ENCODE data around the gene SCARF2.
A peak's percentile ranks its signal among the peaks of the same experiment; 100 is the strongest.
"Not testable (repeated sequence)": the region's sequence is repeated elsewhere in the genome, so short reads cannot be mapped to it uniquely, and the experiment has no call there.

Gene SCARF2

DNA sequence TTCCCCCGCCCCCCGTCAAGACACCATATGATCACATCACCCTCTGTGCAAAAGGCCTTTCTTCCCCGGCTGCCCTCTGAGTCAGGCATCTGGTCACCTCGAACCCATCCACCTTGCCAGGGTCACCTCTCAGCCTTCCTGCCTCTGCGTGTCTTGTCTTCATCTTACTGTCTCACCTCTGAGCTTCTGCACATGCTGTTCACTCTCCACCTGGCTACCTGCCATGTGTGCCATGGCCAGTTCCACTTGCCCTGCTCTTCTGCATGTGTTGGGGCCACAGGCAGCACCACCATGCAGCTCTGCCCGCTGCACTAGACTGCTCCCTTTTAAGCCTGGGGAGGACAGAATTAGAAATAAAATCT is 33.9 kb downstream of the SCARF2 start:
- no peak for DNase-seq
- in situ Hi-C loops (cut with HindIII; ENCODE audit: low pct_ligation_motif_present, low pct_unique_long_range_greater_than_20kb, low sequenced_read_pairs), result no loop called here

DNA sequence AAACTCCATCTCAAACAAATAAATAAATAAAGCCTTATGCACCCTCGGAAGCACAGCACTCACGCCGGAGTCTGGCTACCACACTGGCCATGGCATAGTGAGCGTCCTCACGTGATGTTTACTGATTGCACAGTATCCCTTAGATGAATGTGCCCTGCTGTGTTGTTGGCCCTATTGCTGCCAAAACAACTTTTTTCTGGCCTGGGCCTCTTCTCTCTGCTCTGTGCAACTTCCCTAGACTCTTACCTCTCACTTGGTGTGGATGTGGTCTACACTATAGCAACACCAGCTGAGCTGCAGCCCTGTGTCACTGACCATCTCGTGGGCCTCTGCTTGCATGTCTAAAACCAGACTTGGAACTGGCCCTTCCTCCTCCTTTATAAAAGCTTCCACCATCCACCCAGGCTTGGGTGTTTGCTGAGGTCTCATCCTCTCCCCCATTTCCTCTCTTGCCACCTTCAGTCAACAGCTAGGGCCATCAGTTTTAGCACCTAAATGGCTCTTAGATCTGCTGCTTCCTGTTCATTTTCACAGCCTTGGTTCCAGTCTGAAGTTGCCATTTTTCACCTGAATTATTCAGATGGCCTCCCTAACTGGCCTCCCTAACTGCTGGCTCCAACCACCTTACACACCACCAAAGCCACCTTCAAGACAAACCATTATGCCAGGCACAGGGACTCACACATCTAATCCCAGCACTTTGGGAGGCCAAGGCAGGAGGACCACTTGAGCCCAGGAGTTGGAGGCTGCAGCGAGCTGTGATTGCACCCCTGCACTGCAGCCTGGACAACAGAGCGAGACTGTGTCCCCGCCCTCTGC is 34.5 kb downstream of the SCARF2 start:
- in situ Hi-C loops (cut with HindIII; ENCODE audit: low pct_ligation_motif_present, low pct_unique_long_range_greater_than_20kb, low sequenced_read_pairs), result no loop called here
- no peak for DNase-seq

DNA sequence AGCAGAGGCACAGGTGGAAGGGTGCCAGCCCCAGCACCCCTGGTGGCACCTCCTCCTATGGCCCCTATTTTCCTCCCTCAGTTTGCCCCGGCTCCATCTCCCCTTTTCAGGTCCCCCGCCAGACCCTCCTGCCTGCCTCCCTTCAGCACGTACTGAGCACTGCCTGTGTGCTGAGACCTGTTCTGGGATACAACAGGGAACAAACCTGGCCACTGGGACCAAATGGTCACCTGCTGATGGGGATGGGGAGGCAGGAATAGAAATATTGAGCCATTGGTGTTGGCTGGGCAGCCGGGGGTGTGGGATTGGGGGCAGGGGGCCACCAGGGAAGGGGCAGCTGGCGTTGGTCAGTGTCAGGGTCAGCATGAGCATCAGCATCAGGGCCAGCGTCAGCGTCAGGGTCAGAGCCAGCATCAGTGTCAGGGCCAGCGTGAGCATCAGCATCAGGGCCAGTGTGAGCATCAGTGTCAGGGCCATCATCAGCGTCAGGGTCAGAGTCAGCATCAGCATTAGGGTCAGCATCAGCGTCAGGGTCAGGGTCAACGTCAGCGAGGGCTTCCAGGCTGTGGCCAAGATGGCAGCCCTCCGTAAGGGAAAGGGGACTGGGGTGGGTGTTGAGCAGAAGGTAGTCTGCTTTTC is 36.1 kb downstream of the SCARF2 start:
- DNase-seq, result no peak
- in situ Hi-C loops (cut with HindIII; ENCODE audit: low pct_ligation_motif_present, low pct_unique_long_range_greater_than_20kb, low sequenced_read_pairs), result no loop called here

DNA sequence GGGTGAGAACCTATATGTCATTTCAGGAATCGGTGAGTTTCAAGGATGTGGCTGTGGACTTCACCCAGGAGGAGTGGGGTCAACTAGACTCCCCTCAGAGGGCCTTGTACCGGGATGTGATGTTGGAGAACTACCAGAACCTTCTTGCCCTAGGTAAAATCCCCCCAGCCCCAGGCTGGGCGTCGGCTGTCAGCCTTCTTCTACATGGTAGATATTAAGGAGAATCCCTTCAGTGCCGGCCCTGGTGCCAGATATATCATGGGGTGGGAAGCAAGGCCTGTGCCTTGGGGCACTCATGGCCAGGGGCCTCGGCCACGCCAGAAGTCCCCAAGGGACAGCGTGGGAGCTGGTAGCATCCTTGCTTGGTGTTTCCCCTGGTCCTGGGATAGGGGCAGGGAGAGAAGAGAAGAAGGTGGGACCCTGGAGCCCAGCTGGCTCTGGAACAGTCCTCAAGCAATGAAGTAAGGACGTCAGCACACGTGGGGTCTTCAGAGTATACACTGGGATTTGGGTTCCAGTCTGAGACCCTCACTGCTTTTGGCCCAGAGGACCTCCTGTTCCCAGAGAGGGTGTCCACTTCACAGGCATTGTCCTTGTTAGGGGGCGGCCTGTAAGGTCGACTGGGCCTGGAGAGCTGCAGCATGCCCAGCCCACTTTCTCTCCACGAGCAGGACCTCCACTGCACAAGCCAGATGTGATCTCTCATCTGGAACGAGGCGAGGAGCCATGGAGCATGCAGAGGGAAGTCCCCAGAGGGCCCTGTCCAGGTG is 36.8 kb downstream of the SCARF2 start:
- in situ Hi-C loops (cut with HindIII; ENCODE audit: low pct_ligation_motif_present, low pct_unique_long_range_greater_than_20kb, low sequenced_read_pairs), result no loop called here
- DNase-seq, result no peak

DNA sequence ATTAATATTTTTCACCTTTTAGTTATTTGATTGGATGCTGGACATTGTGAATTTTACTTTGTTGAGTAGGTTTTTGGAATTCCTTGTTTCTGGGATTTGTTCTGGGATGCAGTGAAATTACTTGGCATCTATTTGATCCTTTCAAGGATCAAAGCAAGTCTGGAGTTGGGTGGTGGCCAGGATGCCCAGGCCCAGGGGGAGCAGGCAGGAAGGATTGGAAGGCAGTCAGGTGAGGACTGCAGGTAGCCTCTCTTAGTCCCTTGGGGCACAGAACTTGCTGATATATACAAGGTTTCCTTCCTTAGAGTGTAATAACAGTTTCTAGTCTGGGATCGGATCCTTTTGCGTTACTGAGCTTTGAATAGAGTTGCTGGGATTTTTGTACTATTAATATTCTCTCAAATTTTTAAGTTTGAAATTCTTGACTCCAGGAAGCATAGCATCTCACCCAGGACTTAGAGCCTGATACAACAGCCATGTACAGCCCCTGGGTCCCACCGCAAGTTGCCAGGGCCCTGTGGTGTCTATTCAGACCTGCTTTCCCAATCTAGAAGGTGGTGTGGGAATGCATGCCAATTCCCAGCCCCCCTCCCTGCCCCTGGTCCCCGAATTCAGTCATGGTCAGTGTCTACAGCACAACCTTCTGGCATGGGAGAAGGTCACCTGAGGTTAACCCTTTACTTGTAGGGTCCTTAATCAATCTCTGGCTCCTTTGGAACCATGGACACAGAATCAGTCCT is 37.6 kb downstream of the SCARF2 start:
- in situ Hi-C loops (cut with HindIII; ENCODE audit: low pct_ligation_motif_present, low pct_unique_long_range_greater_than_20kb, low sequenced_read_pairs), result no loop called here

DNA sequence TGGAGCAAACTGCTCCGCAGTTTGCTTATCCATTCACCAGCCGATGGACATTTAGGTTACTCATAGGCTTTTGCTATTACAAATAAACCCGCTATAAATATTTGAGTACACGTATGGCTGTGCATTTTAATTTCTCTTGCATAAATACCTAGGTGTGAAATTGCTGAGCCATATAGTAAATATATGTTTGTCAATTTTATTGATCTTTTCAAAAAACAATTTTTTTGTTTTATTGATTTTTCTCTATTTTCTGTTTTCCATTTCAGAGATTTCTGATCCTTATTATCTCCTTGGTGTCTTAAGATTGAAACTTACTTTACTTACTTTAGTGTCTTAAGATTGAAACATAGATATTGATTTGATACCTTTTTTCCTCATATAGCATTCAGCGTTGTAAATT is 39.2 kb downstream of the SCARF2 start:
- no peak for DNase-seq
- in situ Hi-C loops (cut with HindIII; ENCODE audit: low pct_ligation_motif_present, low pct_unique_long_range_greater_than_20kb, low sequenced_read_pairs), result no loop called here

More for the DNA sequence above, 37.6 kb downstream of the SCARF2 start:
- no peak for DNase-seq

DNA sequence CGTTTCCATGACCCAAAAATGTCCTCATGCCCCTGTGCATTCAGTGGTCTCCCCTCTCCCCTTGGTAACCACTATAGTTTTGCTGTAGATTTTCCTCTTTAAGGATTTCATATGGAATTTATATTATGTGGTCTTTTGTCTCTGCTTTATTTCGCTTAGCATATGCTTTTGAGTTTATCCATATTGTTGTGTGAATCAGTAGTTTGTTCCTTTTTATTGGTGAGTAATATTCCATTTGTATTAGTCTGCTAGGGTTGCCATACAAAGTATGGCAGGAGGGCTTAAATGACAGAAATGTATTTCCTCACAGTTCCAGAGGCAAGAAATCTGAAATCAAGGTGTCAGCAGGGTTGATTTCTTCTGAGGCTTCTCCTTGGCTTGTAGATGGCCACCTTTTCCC is 40.1 kb downstream of the SCARF2 start:
- no peak for DNase-seq
- in situ Hi-C loops (cut with HindIII; ENCODE audit: low pct_ligation_motif_present, low pct_unique_long_range_greater_than_20kb, low sequenced_read_pairs), result no loop called here

DNA sequence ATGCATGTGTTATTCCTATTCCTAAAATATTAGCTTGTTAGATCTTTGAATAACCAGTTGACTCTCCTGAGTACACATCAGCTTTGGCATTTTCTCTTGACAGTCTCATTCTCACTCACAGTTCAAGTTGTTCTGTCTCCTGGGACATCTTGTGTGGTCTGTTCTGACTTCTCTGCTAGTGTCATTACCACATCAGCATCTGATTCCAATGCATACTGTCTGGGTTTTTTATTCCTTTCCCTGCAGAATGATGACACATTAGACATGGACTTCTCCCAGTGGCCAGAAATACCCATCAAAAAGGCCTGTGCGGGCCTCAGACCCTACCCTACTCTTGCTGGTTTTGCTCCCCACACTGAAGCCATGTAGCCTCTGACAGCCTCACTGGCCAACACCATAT is 41.0 kb downstream of the SCARF2 start:
- in situ Hi-C loops (cut with HindIII; ENCODE audit: low pct_ligation_motif_present, low pct_unique_long_range_greater_than_20kb, low sequenced_read_pairs), result no loop called here
- DNase-seq, result no peak

DNA sequence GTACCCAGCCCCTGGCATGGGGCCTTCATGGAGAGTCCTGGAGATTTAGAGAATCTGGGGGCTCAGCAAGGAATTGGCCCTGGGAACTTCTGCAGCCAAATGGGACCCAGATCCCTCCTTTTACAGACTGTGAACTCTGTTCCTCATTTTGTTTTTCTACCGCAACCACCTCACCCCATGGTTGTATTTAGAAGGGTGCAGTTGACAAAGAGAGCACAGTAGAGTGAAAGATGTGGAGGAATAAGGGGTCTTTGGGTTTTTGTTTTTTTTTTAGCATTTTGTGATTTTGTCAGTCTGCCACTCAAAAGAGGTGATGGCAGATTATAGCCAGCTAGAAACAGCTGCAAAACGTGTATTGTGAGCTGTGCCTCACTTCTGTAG is 41.7 kb downstream of the SCARF2 start:
- in situ Hi-C loops (cut with HindIII; ENCODE audit: low pct_ligation_motif_present, low pct_unique_long_range_greater_than_20kb, low sequenced_read_pairs), result no loop called here
- no peak for DNase-seq

DNA sequence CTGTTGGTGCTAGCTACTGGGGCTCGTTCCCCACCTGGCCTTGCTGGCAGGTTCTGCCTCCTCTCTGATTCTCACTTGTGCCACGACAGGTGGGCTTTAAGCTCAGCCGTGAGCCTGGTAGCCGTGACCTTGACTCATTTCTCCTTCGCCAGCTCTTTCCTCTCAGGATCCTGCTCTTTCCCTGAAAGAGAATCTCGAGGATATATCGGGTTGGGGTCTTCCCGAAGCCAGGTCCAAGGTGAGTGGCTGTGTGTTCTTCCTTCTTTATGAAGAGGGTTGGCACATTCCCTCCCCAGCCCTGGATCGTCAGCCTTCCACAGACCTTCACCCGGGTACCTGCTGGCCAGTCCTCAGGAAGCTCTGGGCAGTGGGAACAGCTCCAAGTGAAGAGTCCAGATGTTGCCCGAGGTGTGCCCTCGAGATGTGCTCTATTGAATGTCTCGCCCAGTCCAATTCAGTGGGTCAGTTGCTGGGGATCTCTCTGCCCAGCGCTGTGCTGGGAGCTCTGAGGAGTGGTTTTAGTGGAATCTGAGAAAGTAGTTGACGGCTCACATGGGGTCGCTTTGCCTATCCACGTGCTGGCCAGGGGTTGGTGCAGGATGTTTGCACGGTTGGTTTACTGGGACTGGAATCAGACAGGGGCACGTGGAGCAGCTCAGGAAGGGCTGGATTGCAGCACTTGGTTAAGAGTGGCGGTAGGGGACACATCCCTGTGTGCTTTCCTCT is 42.3 kb downstream of the SCARF2 start:
- DNase-seq, result no peak
- in situ Hi-C loops (cut with HindIII; ENCODE audit: low pct_ligation_motif_present, low pct_unique_long_range_greater_than_20kb, low sequenced_read_pairs), result no loop called here

DNA sequence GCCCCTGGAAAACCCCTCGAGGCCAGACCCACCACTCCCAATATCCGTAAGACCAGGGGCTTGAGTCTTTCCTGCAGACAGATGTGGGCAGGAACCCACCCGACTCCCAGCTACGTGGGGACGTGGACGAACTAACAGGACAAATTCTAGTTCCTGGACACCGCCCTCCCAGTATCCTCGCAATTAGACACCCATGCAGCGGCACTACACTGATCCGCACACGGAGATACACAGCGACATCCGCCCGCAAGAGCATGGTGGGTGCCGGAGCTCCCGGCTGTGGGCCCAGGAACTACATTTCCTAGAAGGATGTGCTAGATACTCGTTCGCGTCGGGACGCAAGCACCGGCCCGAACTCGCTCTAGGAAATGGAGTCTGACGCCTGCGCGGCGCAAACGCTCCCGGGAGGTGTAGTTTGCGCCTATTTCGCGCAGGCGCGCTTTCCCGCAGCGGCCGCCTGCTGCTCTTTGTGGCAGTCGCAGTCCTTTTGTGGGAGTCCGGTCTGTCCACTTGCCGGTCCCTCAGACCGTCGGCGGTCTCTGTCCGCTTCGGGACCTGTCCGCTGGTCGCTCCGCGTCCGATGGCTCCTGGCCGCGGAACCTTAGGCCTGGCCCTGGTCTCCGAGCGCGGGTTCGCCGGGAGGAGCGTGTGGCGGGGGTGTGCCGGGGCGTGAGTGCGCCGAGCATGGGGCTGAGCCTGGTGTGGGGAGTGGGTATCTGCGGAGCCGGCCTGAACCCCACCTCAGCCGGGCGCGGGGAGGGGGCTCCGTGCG is 43.7 kb downstream of the SCARF2 start, which contains the start of gene ZNF74:
ZNF74 (plus strand) TSS at position 447 of the 772 bp plus-strand sequence. CDS start 478 bp downstream, outside the sequence.
- DNase-seq, result peak; percentile 86

DNA sequence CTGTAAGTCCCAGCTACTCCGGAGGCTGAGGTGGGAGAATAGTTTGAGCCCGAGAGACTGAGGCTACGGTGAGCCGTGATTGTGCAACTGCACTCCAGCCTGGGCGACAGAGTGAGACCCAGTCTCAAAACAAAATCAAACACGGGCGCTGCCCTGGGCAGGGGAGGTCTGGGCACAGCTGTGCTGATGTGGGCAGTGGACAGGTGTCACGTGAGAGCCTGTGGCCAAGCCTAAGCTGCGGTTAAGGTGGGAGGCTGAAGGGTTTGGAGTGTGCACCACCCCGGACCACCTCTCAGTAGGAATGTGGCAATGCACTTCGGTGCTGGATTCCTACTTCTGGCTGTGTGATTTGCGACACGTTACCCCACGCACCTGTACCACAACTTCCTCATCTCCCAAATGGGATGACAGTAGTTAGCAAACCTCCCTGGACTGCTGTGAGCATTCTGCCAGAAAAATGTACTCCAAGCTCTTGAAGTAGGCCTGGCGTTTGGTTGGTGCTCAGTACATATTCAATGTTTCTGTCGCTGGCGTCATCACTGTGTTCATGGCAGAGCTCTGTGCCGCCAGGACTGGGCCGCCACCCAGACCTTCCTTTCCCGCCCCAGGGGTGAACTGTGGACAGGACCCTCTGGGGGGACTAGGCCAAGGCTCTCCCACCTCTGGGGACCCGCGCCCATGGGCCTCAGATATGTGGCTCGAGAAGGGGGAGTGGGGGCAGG is 44.5 kb downstream of the SCARF2 start:
- in situ Hi-C loops (cut with HindIII; ENCODE audit: low pct_ligation_motif_present, low pct_unique_long_range_greater_than_20kb, low sequenced_read_pairs), result no loop called here
- no peak for DNase-seq

More for the DNA sequence above, 43.7 kb downstream of the SCARF2 start, which contains the start of gene ZNF74:
- in situ Hi-C loops (cut with HindIII; ENCODE audit: low pct_ligation_motif_present, low pct_unique_long_range_greater_than_20kb, low sequenced_read_pairs), result no loop called here

DNA sequence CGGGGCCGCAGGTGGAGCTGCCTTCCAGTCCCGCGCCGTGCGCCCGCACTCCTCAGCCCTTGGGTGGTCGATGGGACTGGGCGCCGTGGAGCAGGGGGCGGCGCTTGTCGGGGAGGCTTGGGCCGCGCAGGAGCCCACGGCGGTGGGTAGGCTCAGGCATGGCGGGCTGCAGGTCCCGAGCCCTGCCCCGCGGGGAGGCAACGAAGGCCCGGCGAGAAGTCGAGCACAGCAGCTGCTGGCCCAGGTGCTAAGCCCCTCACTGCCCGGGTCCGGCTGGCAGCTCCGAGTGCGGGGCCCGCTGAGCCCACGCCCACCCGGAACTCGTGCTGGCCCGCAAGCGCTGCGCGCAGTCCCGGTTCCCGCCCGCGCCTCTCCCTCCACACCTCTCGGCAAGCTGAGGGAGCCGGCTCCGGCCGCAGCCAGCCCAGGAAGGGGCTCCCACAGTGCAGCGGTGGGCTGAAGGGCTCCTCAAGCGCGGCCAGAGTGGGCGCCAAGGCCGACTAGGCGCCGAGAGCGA is 45.2 kb downstream of the SCARF2 start:
- DNase-seq; in situ Hi-C loops (cut with HindIII; ENCODE audit: low pct_ligation_motif_present, low pct_unique_long_range_greater_than_20kb, low sequenced_read_pairs): not testable (repeated sequence)

DNA sequence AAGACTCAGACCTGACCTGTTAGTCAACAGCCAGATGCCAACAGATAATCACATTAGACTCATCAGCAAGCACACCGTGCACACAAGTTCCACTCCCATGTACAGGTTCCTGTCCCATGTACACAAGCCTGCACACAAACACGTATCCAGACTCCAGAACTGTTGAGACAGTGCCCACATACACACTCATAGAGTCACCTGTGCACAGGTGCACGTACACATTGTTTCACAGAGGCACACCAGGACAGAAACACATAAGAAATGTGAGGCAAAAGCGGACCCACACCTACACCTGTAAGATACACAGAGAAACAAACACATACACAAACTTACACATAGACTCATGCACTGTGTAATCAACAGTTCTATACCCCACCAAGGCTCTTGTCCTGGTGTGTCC is 46.4 kb downstream of the SCARF2 start:
- in situ Hi-C loops (cut with HindIII; ENCODE audit: low pct_ligation_motif_present, low pct_unique_long_range_greater_than_20kb, low sequenced_read_pairs), result no loop called here
- no peak for DNase-seq

DNA sequence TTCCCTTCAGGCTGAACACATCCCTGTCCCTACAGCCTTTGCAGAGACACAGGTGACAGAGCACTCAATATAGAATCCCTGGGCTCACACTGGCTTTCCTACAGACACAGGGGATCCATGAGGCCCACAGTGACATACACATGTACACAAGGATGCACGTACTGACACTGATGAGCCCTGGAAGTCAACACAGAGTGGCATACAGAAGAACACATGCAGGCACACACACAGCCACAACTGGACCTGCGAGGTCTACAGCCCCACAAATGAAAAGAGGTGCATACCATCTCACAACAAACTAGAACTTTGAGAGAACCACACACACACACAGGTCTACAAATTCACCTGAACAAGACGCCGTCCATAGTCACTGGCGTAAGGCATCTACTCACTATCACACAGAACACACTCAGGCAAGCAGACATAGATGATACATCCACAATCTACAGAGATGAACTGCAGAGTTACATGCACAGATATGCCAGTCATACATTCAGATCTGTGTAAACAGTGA is 47.2 kb downstream of the SCARF2 start:
- in situ Hi-C loops (cut with HindIII; ENCODE audit: low pct_ligation_motif_present, low pct_unique_long_range_greater_than_20kb, low sequenced_read_pairs), result no loop called here
- no peak for DNase-seq

DNA sequence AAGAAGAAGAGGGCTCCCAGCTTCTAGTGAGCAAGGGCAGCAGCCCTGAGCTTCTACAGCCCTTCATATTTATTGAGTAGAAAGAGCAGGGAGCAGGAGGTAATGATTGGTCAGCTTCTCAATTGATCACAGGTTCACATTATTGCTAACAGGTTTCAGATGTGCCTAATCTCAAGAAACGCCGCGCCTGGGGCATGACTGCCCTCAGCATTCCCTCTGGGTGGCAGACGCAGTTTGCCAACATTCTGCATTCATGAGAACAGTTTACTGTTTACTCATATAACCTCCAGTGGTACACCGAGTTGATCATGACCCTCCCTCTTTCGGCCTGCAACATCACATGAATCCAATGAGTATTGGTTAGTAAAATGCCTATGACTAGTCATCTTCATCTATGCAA is 48.3 kb downstream of the SCARF2 start:
- in situ Hi-C loops (cut with HindIII; ENCODE audit: low pct_ligation_motif_present, low pct_unique_long_range_greater_than_20kb, low sequenced_read_pairs), result no loop called here

More for the DNA sequence above, 48.3 kb downstream of the SCARF2 start:
- no peak for DNase-seq

Measured in ACHN (cell line).